Occipital lobe (tissue), 2 donors: ENCODE data around the gene RIPK3. TPM values are rescaled to one million over a fixed set of nuclear protein-coding genes. Genes with fewer than 3 reads are reported as not detected.
"Not testable (repeated sequence)": the region's sequence is repeated elsewhere in the genome, so short reads cannot be mapped to it uniquely, and the experiment has no call there.

Source experiments
- DNase-seq: peaks from one replicate; lab custom pipeline; 2025; lab: John Stamatoyannopoulos, UW
- total RNA-seq: library from RNA; depleted of rRNA; stranded (reverse); fragments of >200 nt; gene quantifications from one replicate; pipeline ENCODE4 v1.2.3, GENCODE V29; 2014

The RIPK3 gene
- total RNA-seq: 0.47 TPM

DNA sequence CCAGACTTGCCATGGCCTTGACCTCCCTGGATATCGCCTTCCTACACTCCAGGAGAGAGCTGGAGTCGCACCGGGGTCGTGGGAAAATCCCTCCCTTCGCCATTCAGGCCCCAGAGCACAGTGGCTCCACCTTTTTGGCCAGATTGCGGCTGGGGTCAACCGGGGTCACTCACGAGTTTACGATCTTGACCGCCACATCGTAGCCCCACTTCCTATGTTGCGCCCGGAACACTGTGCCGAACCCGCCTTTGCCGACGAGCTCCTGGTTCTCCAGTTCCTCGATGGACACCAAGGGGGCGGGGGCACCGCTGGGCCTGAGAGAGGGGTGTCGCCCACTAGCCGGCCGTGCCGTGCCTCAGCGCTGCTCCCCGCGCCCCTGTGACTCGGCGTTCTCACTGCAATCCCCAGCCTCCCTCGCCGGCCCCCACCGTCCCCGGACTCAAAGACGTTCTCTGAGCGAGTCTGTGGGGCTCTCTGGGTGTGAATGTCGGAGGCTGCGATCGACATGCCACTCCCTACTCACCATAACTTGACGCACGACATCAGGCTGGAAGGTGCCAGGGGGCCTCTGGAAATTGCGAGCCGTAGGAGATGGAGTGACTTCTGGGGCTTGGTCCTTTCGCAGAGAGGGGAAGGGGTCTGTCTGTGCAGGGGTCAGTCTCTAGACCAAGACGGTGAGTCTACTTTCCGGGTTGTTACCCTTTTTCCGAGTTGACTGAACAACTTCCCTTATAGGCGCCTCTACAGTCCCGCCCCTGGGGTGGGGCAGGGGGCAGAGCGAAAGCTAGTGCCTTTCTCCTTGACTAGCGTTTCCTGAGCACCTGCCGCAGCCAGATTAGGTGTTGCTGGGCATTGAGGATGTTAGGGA, at the start of gene RIPK3:
RIPK3 (minus strand) TSS at position 708 of the 868 bp plus-strand sequence; CDS start at position 543, 165 bp downstream.
- no peak for DNase-seq

DNA sequence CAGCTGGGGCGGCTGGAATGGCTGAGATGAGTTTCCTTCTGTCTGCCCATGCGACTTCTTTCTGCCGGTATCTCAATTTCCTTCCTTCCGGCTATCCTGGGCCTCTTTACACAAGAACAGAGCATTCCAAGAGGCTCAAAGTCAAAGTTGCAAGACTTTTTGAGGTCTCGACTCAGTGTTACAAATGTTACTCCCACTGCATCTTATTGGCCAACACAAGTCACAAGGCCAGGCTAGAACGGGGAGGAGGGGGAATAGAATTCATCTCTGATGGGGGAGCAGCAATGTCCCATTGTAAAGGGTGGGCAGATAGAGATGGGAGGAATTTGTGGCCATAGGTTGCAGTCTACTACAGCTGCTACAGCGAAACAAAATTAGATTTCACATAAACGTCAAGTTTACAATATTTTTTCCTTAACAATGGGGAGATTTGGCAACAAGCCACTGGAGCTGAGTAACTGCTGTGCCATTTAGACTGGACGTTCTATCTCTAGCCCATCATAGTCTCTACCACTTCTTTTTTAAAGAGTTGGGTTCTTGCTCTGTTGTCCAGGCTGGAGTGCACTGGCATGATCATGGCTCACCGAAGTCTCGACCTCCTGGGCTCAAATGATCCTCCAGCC, 49.5 kb upstream of the RIPK3 start:
- DNase-seq: no peak

DNA sequence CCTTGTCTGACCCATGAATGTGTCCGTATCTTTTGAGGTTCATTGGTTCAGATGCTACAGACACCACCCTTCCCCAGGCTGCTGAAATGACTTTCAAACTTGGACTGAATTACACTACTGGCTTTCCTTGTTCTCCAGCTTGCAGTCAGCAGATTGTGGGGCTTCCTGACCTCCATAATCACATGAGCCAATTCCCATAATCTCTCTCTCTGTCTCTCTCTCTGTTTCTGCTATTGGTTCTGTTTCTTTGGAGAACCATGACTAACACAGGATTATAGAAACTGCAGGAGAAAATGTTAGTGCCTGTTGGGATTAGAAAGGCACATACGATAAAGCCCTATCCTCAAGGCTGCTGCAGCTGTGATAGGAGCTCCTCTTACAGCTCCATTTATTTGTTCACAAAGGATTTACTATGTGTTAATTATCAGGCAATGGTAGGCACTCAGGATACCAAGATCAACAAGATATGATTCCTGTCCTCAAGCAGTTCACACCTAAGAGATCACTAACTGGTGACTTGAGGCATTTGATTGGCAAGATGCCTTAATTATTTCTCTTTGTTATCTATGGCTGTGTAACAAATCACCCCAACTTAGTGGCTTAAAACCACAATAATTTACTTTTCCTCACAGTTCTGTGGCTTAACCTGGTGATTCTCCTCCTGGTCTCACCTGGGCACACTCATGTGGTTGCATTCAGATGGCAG, 48.8 kb upstream of the RIPK3 start:
- no peak for DNase-seq

DNA sequence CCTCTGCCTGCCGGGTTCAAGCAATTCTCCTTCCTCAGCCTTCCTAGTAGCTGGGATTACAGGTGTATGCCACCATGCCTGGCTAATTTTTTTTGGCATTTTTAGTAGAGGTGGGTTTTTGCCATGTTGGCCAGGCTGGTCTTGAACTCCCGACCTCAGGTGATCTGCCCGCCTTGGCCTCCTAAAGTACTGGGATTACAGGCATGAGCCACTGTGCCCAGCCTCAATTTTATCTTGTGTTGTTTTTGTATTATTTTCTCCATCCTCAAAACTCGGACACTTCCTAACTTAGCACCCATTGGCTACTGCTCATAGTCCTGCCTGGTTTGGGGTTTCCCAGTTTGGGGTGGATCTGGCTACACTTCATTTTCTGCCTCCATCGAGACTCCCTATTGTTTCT, 47.8 kb upstream of the RIPK3 start:
- not testable (repeated sequence) for DNase-seq

- no peak for DNase-seq
Measured at GRCh38 chr14:24387009-24387345, 47.2 kb upstream of the RIPK3 start.

GRCh38 chr14:24385524-24385923, 45.7 kb upstream of the RIPK3 start:
- no peak for DNase-seq

DNA sequence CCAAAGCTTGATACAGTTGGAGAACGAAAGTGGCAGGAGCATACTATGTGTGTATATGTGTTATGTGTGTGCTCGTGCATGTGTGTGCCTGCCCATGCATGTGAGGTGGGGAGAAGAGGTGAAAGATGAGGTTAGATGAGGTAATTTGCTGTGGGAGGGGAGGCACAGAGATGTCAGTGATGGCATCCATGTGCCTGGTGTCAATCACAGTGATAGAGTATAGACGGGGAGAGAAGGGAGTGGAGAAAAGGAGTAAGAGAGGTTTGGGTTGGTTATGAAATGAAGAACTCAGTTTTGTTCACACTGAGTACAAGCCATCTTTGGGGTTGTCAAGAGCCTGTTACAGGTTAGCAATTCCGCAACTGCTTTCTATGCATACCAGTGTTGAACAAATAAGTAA, 44.4 kb upstream of the RIPK3 start:
- DNase-seq: no peak

DNA sequence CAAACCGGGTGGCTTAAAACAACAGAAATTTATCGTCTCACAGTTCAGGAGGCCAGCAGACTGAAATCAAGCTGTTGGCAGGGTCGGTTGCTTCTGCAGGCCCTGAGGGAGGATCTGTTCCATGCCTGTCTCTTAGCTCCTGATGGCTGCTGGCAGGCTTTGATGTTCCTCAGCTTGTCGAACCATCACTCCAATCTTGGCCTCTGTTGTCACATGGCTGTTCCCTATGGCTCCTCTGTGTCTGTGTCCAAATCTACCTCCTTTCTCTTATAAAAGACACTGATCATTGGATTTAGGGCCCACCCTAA, 42.2 kb upstream of the RIPK3 start:
- no peak for DNase-seq

- DNase-seq: no peak
Measured at GRCh38 chr14:24381363-24382063, 41.7 kb upstream of the RIPK3 start.

- no peak for DNase-seq
Measured at GRCh38 chr14:24379907-24380730, 40.3 kb upstream of the RIPK3 start.

DNA sequence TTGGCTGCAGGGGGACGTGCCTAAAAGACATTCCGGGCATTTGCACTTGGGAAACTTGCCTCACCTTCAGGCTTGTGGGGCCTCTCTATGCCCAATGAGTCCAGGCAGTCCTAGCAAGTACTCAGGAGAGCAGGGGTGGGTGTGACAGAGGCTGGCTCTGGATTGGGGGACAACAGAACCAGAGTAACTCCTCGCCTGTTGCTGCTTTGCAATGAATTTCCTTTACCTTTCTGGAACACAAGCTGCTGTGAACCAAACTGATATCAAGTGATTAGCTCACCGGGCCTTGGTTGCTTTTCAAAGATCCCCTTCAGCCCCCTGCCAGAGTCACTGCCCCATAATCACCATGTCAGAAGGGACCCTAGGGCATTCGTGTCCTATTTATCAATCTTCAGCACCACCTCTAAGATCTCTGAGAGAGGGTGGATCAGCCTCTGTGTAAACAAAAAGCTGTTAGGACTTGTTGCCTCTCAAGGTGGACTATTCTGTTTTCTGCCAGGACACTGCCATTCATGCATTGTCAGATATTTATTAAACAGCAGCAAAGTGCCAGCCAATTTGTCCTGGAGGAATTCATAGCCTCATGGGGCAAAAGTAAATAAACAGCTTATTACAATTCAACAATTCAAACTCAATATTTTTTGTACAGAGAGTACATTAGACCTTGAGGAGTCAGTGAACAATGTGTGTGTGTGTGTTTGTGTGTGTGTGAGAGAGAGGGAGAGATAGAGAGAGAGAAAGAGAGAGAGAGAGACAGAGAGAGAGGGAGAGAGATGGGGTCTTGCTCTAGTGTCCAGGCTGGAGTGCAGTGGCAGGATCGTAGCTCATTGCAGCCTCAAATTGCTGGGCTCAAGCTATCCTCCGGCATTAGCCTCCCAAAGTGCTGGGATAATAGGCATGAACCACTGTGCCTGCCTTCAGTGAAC, 39.5 kb upstream of the RIPK3 start:
- no peak for DNase-seq

DNA sequence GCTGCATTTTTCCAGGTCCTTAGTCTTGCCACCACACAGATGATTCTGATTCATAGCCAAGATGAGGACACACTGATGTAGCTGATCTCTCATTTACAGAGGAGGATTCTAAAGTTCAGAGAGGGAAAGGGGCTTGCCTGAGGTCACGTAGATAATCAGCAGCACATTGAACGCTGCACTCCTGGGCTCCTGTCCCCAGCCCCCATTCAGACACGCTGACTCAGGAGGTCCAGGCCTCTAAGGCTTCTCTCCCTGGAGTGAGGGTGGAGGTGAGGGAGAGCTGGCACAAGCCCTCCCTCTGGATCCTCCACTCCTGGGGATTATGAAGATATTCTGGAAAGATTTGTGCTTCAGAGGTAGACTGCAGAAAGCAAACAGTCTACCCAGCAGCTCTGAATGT, 38.5 kb upstream of the RIPK3 start:
- no peak for DNase-seq

DNA sequence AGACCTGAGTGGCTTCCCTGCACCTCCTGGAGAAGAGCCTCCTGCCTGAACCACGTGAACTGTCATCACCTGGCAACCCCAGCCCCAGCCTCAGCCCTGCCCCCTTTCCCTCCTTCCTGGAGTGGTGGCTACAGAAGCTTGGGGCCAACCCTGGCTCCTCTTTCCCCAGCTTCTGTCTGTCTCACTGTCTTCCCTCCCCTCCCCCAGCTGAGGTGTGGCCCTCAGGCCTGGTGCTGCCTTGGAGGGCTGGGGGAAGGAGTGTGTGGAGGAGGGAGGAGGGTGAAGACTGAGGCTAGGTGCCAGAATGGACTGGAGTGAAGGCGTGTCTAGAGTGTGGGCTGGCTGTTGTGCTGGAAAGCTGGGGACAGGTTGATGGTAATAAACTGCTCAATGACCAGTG, 37.9 kb upstream of the RIPK3 start:
- no peak for DNase-seq

DNA sequence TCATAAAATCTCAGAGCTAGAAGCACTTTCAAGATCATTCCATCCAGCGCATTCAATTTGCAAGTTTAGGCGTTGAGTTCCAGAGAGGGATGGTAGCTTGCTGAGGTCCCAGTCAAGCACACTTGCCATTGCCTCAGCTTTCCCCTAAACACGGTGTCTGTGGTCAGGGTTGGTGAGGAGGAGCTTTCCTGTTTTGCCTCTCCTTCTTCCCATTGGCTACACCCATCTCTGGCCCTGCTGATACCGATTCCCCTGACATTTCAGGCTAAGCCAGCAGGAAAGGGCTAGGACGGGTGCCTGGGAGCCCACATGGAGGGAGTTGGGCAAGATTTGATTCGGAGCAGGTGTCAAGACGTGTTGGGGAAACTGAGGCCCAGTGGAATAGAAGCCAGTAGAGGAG, 37.3 kb upstream of the RIPK3 start:
- DNase-seq: no peak

- DNase-seq: no peak
Measured at GRCh38 chr14:24376448-24377070, 36.8 kb upstream of the RIPK3 start.

DNA sequence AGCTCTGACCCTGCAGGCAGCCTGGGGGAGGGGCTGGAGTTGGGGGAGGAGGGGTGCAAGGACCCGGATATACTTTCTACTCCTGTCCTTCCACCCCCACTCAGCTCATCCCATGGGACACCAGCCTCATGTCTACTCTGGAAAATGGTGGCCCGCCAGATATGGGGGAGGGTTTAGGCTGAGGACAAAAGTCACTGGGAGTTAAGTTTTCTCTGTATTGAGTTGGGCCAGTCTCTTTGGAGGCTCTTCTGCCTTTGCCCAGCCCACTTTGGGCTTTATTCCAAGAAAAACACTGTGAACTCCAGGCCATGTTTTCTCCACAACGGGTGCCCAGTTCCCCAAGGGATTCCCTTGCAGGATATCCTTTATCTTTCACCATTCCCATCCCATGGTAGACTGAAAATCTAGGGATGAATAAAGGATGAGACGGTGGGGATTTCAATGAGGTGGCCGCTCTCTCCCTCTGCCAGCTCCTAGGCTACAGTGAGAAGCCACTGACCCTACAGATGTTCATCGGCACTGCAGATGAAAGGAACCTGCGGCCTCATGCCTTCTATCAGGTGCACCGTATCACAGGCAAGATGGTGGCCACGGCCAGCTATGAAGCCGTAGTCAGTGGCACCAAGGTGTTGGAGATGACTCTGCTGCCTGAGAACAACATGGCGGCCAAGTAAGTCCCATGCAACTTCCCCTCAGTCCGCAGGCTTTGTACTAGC, 33.1 kb upstream of the RIPK3 start:
- DNase-seq: no peak

DNA sequence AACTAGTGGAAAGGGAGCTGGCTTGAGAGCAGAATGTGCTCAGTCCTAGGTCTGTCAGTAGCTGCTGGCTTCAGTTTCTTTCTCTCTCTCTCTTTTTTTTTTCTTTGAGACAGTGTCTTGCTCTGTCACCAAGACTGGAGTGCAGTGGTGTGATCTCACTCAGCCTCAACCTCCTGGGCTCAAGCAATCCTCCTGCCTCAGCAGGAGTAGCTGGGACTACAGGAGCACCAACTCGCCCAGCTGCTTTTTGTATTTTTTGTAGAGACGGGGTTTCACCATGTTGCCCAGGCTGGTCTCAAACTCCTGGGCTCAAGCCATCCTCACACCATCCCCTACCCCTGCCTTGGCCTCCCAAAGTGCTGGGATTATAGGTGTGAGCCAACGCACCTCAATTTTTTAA, 31.8 kb upstream of the RIPK3 start:
- DNase-seq: not testable (repeated sequence)

- no peak for DNase-seq
Measured at GRCh38 chr14:24370748-24371147, 31.0 kb upstream of the RIPK3 start.
